Thoracic aorta (tissue), 2 donors: Measurements from ENCODE around the gene MCM9. TPM values are rescaled to one million over a fixed set of nuclear protein-coding genes. Genes with fewer than 3 reads are reported as not detected.

ENCODE experiments used
- ATAC-seq: fragments of 150-250 bp; one replicate; pipeline ENCODE4 v1.8.0; 2017; ENCODE audit warnings: low read depth; ENCODE audit not compliant: insufficient number of reproducible peaks, low FRiP score
- DNase-seq: peaks from one replicate; pipeline ENCODE4 v3.0.0-alpha.2; 2020; ENCODE audit warnings: low spot score
- H3K27ac ChIP-seq, 2 donors: fragments of 200-600 bp; sonication (generic); 1 replicate in 1 of 2; 2 replicates in 1 of 2; pipeline ENCODE4 v1.5.1; 2016; ENCODE audit warnings: mild to moderate bottlenecking in 2 of 2, moderate library complexity in 2 of 2
- H3K27me3 ChIP-seq: fragments of 200-600 bp; sonication (generic); replicated peaks from 2 replicates; pipeline ENCODE4 v1.6.0; 2016; ENCODE audit warnings: mild to moderate bottlenecking; ENCODE audit not compliant: insufficient read depth
- H3K36me3 ChIP-seq: fragments of 200-600 bp; sonication (generic); one replicate; pipeline ENCODE4 v1.5.1; 2016
- H3K4me1 ChIP-seq, 2 donors: fragments of 200-600 bp; sonication (generic); 1 replicate in 1 of 2; 2 replicates in 1 of 2; pipeline versions ENCODE4 v1.5.1 to v1.6.0; 2016; ENCODE audit warnings: low read depth in 2 of 2, mild to moderate bottlenecking in 1 of 2; ENCODE audit not compliant: control insufficient read depth in 1 of 2
- H3K4me3 ChIP-seq: fragments of 200-600 bp; sonication (generic); 2 replicates; pipeline ENCODE4 v1.5.1; 2016; ENCODE audit warnings: mild to moderate bottlenecking
- H3K9me3 ChIP-seq: fragments of 200-600 bp; sonication (generic); 2 replicates; pipeline ENCODE4 v1.5.1; 2016
- CTCF ChIP-seq: fragments of 200-600 bp; sonication (generic); IDR thresholded peaks from one replicate; pipeline ENCODE4 v1.5.1; 2019; ENCODE audit warnings: antibody characterized with exemption
- total RNA-seq, 2 donors: library from RNA; depleted of rRNA; stranded (reverse); fragments of >200 nt; gene quantifications; one replicate each; pipeline versions ENCODE4 v1.1.0 to v1.2.3, GENCODE V29; 2016

The MCM9 gene
- 10 to 100 TPM; 14.1 to 22.2 TPM for total RNA-seq

GRCh38 chr6:118934461-118935330 lies at the start of gene MCM9:
Gene MCM9, minus strand, starts transcription at chr6:118935159. Its CDS starts 3,436 bp downstream, at chr6:118931723.
- Histone ChIP-seq H3K36me3 (no peaks in the 10 kb centered on the region), H3K9me3 (no peaks in the 10 kb centered on the region), H3K4me3 (peak within 1 kb of the TSS; percentile 93), H3K27ac (peak within 1 kb of the TSS; percentile 94 to 96), H3K4me1 (peaks cover 0 to 4% of the 10 kb centered on the region in 2 donors), H3K27me3 (no peaks in the 10 kb centered on the region)
- peak; percentile 93 for ATAC-seq
- peak; percentile 55 for DNase-seq
- no peak for TF ChIP-seq CTCF

- H3K9me3 ChIP-seq, result no peaks in the 10 kb centered on the region
- no peak for TF ChIP-seq CTCF
- ATAC-seq (no peak), DNase-seq (no peak)
- no peaks in the 10 kb centered on the region for H3K4me1 ChIP-seq
- H3K36me3 ChIP-seq, result no peaks in the 10 kb centered on the region
- H3K27me3 ChIP-seq, result no peaks in the 10 kb centered on the region
- H3K27ac ChIP-seq, result no peak overlapping the region
- no peak overlapping the region for H3K4me3 ChIP-seq
Observed at GRCh38 chr6:118984342-118984741, 49.4 kb upstream of the MCM9 start.

GRCh38 chr6:118982575-118982911 lies 47.6 kb upstream of the MCM9 start:
- TF ChIP-seq CTCF, result no peak

GRCh38 chr6:118981884-118982574 lies 47.1 kb upstream of the MCM9 start:
- ATAC-seq (no peak), DNase-seq (no peak)
- Histone ChIP-seq H3K9me3 (no peaks in the 10 kb centered on the region), H3K27ac (no peak overlapping the region), H3K4me1 (no peaks in the 10 kb centered on the region), H3K4me3 (no peak overlapping the region), H3K36me3 (peaks cover 4% of the 10 kb centered on the region), H3K27me3 (no peaks in the 10 kb centered on the region)
- no peak for TF ChIP-seq CTCF

More at GRCh38 chr6:118982575-118982911, 47.6 kb upstream of the MCM9 start:
- Histone ChIP-seq H3K4me1 (no peaks in the 10 kb centered on the region), H3K9me3 (no peaks in the 10 kb centered on the region), H3K36me3 (peaks cover 4% of the 10 kb centered on the region), H3K27me3 (no peaks in the 10 kb centered on the region), H3K27ac (no peak overlapping the region), H3K4me3 (no peak overlapping the region)
- no peak for ATAC-seq
- DNase-seq, result no peak

- Histone ChIP-seq H3K27me3 (no peaks in the 10 kb centered on the region), H3K9me3 (no peaks in the 10 kb centered on the region), H3K36me3 (peaks cover 4% of the 10 kb centered on the region), H3K27ac (no peak overlapping the region), H3K4me1 (no peaks in the 10 kb centered on the region), H3K4me3 (no peak overlapping the region)
- DNase-seq, result no peak
- no peak for ATAC-seq
- no peak for TF ChIP-seq CTCF
Observed at GRCh38 chr6:118980063-118980462, 45.1 kb upstream of the MCM9 start.
